WI38 (cell line): ENCODE data around the gene DCTN1.
A peak's percentile ranks its signal among the peaks of the same experiment; 100 is the strongest.
"Not testable (repeated sequence)": the region's sequence is repeated elsewhere in the genome, so short reads cannot be mapped to it uniquely, and the experiment has no call there.

Experiments
- H3K4me3 ChIP-seq: 2 replicates; pipeline ENCODE4 v1.5.1; 2011; ENCODE audit warnings: low read depth, mild to moderate bottlenecking, control low read depth, low read length
- TF ChIP-seq, protein P1 (sequence below): IDR thresholded peaks from 2 replicates; pipeline ENCODE4 v1.5.1; 2012; ENCODE audit warnings: low read depth, mild to moderate bottlenecking, control low read depth, low read length

DCTN1 gene

DNA sequence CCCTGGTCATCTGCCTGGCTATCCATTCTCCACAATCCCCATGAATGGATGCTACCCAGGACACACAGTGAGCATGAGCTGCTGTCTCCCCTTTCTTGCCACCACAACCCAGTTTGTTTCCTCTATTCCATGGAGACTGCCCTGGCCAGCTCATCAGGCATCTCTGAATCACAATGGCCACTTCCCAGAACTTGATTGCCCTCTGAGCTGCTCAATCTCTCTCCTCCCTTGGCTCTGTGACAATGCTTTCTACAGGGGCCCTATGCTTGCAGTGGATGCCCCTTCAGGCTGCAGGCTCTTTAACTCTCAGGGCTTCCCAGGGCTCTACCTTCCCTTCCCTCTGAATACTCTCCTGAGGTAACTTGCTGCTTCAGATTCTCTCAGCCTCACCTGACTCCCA lies 22.5 kb downstream of the DCTN1 start:
- no peak overlapping the region for H3K4me3 ChIP-seq
- TF ChIP-seq, protein P1, sequence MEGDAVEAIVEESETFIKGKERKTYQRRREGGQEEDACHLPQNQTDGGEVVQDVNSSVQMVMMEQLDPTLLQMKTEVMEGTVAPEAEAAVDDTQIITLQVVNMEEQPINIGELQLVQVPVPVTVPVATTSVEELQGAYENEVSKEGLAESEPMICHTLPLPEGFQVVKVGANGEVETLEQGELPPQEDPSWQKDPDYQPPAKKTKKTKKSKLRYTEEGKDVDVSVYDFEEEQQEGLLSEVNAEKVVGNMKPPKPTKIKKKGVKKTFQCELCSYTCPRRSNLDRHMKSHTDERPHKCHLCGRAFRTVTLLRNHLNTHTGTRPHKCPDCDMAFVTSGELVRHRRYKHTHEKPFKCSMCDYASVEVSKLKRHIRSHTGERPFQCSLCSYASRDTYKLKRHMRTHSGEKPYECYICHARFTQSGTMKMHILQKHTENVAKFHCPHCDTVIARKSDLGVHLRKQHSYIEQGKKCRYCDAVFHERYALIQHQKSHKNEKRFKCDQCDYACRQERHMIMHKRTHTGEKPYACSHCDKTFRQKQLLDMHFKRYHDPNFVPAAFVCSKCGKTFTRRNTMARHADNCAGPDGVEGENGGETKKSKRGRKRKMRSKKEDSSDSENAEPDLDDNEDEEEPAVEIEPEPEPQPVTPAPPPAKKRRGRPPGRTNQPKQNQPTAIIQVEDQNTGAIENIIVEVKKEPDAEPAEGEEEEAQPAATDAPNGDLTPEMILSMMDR, result no peak

DNA sequence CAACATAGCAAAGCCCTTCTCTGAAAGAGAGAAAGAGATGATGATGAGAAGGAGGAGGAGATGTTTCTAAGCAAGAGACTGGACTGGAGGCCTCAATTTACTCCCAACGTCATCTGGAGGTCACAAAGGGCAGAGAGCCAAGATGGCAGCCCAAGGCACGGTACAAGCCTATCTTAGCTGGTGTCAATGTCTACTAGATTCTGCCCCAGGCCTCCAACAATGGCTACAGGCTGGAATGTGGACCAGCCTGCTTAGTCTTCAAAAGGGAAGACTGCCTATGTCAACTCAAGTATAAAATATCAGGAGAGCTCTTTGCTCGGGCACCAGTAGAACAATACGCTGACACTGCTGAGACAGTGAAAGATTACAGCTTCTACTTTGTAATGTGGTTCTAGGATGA lies 30.2 kb downstream of the DCTN1 start:
- H3K4me3 ChIP-seq, result no peak overlapping the region
- TF ChIP-seq, protein P1, result no peak

DNA sequence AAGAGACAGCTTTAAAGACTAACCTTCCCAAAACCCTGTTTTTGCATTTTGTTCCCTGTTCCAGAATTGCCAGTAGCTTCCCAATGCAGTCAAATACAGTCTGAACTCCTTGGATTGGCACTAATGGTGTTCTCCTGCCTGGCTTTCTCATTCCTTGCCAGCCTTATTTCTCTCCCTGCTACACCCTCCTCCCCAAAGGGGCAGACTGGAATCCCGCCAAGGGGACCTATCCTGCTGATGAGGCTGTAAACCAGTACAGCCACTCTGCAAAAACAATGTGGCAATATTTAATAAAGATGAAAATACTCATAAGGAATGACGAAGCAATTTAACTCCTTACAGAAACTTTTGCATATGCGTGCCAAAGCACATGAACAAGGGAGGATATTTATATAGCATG lies 32.4 kb downstream of the DCTN1 start:
- H3K4me3 ChIP-seq, result no peak overlapping the region
- TF ChIP-seq, protein P1, result no peak

DNA sequence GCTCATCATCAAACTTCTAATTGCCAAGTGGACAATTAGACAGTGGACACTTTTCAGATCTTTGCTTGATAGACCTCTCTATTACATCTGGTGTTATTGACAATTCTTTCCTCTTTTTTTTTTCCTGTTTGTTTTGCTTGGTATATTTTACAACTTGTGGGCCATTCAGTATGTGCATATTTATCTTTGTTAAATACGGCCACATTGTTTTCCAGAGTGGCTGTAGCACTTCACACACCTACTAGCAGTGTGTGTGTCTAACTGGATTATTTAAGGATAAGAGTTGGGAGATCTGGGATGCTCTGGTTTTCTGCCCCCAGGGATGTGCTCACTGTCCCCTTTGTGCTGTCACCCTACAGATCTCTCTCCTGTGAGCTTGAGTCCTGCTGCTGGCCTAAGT lies 32.8 kb downstream of the DCTN1 start:
- H3K4me3 ChIP-seq, result no peak overlapping the region
- TF ChIP-seq, protein P1, result no peak

DNA sequence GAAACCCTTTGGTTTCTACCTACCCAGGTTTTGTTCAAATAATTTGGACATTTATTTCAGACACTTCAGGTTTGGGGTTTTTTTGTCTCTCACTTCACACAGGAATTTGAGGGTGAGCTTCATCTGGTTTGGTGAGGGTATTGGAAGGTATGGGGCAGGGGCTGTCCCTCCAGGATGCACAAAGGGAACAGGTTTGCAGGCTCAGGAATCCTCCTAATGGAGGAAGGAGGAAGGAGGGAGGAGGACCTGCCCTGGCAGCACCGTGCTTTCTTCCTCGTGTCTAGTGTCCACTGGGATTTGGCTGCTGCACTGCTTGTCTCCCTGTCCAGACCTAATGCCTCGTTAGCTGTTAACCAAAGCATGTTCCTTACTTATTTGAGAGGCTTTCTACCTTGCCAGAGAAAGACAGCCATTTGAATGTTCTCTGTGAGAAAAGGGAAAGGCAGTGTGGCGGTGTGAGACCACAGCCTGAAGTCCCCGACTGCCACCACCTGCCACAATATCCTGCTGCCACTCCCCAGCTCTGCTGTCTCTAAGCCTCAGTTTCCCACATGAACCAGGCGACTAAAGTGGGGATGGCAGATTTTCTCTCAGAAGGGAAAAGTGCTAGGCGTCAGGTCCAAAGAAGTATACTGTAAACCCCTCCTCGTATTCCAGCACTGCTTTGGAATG lies 34.7 kb downstream of the DCTN1 start:
- TF ChIP-seq, protein P1, result no peak
- H3K4me3 ChIP-seq, result no peak overlapping the region

DNA sequence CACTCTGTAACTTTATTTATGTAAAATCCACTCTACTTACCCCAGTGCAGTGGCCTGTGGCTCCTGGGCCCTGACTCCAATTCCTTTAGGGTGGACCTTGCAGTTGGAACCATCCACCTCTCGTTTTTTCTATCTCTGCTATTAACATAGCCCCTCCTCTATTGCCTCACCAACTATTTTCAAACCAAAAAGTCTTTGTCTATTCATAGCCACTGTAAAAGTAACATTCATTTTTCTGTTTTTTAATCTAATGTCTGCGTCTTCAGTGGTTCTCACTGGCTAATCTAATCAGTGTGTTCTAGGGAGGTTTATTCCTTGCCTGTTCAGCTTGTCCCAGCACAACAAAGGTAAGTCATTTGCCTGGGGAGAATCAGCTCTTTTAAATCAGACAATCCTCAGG lies 36.8 kb downstream of the DCTN1 start, which contains the start of gene SLC4A5:
SLC4A5 (minus strand) TSS at position 101 of the 400 bp plus-strand sequence. CDS start 28,393 bp downstream, outside the sequence.
- TF ChIP-seq, protein P1, result no peak
- no peak within 1 kb of the TSS for H3K4me3 ChIP-seq

DNA sequence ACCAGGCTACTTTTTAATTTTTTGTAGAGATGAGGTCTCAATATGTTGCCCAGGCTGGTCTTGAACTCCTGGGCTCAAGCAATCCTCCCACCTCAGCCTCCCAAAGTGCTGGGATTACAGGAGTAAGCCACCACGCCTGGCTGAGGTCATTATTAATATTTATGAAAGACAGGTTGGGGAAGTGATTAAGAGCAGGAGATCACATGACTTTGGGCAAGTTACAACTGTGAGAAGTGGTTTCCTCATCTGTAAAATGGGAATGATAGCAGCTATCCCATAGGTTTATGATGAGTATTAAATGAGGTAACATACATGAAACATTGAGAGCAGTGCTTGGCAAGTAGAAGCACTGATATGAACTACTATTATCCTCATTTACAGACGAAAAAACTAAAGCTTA lies 43.9 kb downstream of the DCTN1 start:
- H3K4me3 ChIP-seq, result not testable (repeated sequence)

DNA sequence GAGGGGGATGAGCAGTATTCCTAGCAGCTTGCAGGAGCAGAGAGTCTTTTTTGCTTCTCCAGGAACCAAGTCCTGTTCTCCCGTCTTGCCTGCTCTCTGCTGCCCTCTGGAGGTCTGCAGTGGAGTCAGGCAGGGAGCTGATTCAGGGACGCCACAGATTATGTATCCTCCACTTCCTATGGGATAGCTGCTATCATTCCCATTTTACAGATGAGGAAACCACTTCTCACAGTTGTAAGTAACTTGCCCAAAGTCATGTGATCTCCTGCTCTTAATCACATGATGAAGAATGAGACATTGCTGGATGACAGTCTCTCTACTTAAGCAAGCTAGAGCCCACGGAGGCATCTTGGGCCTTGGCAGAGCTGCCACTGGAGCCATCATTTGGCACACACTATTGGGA lies 45.2 kb downstream of the DCTN1 start:
- TF ChIP-seq, protein P1, result peak; percentile 97
- no peak overlapping the region for H3K4me3 ChIP-seq
